Trophoblast cell (in vitro differentiated cells and primary cell): ENCODE measurements around the gene NOLC1.

ENCODE experiments used
- DNase-seq, 2 donors: peaks; one replicate each; pipeline ENCODE4 v3.0.0-alpha.2; 2016
- H2AFZ ChIP-seq: 2 replicates; pipeline ENCODE4 v1.6.1; 2013; ENCODE audit warnings: low read length, moderate library complexity, mild to moderate bottlenecking; ENCODE audit not compliant: insufficient read depth, poor library complexity
- H2AK5ac ChIP-seq: 2 replicates; pipeline ENCODE4 v1.6.1; 2013; ENCODE audit warnings: mild to moderate bottlenecking, low read length
- H2BK120ac ChIP-seq: 2 replicates; pipeline ENCODE4 v1.6.1; 2013; ENCODE audit warnings: low read length, mild to moderate bottlenecking, moderate library complexity; ENCODE audit not compliant: insufficient read depth, poor library complexity
- H2BK12ac ChIP-seq: 2 replicates; pipeline ENCODE4 v1.6.1; 2013; ENCODE audit warnings: mild to moderate bottlenecking, low read length, moderate library complexity
- H2BK5ac ChIP-seq: 2 replicates; pipeline ENCODE4 v1.6.1; 2013; ENCODE audit warnings: low read length, low read depth, moderate library complexity, mild to moderate bottlenecking; ENCODE audit not compliant: poor library complexity
- H3K14ac ChIP-seq: 2 replicates; pipeline ENCODE4 v1.6.1; 2013; ENCODE audit warnings: mild to moderate bottlenecking, low read length
- H3K18ac ChIP-seq: 2 replicates; pipeline ENCODE4 v1.6.1; 2013; ENCODE audit warnings: mild to moderate bottlenecking, low read length
- H3K23ac ChIP-seq: 2 replicates; pipeline ENCODE4 v1.6.1; 2013; ENCODE audit warnings: low read length
- H3K27ac ChIP-seq: 2 replicates; pipeline ENCODE4 v1.5.1; 2013; ENCODE audit warnings: low read depth, mild to moderate bottlenecking, inconsistent platforms, low read length, moderate library complexity
- H3K27me3 ChIP-seq: 2 replicates; pipeline ENCODE4 v1.6.1; 2013; ENCODE audit warnings: inconsistent platforms, mild to moderate bottlenecking, low read length, moderate library complexity; ENCODE audit not compliant: insufficient read depth
- H3K36me3 ChIP-seq, 2 experiments: 1 replicate in 1 of 2; 2 replicates in 1 of 2; pipeline ENCODE4 v1.6.1; 2013; ENCODE audit warnings: low read length in 2 of 2, mild to moderate bottlenecking in 2 of 2, moderate library complexity in 1 of 2; ENCODE audit not compliant: insufficient read depth in 2 of 2, control insufficient read depth in 1 of 2
- H3K4ac ChIP-seq: 2 replicates; pipeline ENCODE4 v1.6.1; 2013; ENCODE audit warnings: low read depth, mild to moderate bottlenecking, low read length, moderate library complexity
- H3K4me1 ChIP-seq, 2 experiments: 1 replicate in 1 of 2; 2 replicates in 1 of 2; pipeline ENCODE4 v1.6.1; 2013; ENCODE audit warnings: low read length in 2 of 2, mild to moderate bottlenecking in 2 of 2, moderate library complexity in 1 of 2; ENCODE audit not compliant: insufficient read depth in 2 of 2, control insufficient read depth in 1 of 2
- H3K4me2 ChIP-seq: 2 replicates; pipeline ENCODE4 v1.6.1; 2013; ENCODE audit warnings: inconsistent platforms, mild to moderate bottlenecking, low read length, moderate library complexity
- H3K4me3 ChIP-seq: 2 replicates; pipeline ENCODE4 v1.5.1; 2013; ENCODE audit warnings: mild to moderate bottlenecking, low read depth, low read length, inconsistent platforms
- H3K79me1 ChIP-seq: one replicate; pipeline ENCODE4 v1.6.1; 2013; ENCODE audit warnings: low read length
- H3K79me2 ChIP-seq: 2 replicates; pipeline ENCODE4 v1.6.1; 2013; ENCODE audit warnings: low read length, mild to moderate bottlenecking; ENCODE audit not compliant: control insufficient read depth, insufficient read depth, poor library complexity
- H3K9ac ChIP-seq: 2 replicates; pipeline ENCODE4 v1.6.1; 2013; ENCODE audit warnings: mild to moderate bottlenecking, low read length
- H3K9me3 ChIP-seq: 2 replicates; pipeline ENCODE4 v1.6.1; 2013; ENCODE audit warnings: low read depth, mild to moderate bottlenecking, control low read depth, inconsistent platforms, low read length; ENCODE audit not compliant: insufficient read depth
- H4K12ac ChIP-seq: 2 replicates; pipeline ENCODE4 v1.6.1; 2013; ENCODE audit warnings: low read depth, mild to moderate bottlenecking, low read length, moderate library complexity
- H4K8ac ChIP-seq: 2 replicates; pipeline ENCODE4 v1.6.1; 2013; ENCODE audit warnings: low read depth, mild to moderate bottlenecking, low read length, moderate library complexity
- H4K91ac ChIP-seq: one replicate; pipeline ENCODE4 v1.6.1; 2013; ENCODE audit warnings: low read depth, mild to moderate bottlenecking, low read length, moderate library complexity
- WGBS: extraction: QIAGEN DNeasy Blood & Tissue Kit; methylation state at CpG from one replicate; pipeline ENCODE4 v1.1.7; 2013; ENCODE audit warnings: missing lambda C conversion rate; ENCODE audit not compliant: insufficient read length, insufficient coverage; ENCODE audit errors: extremely low coverage; 5-methylcytosine and 5-hydroxymethylcytosine counted together

Gene NOLC1

GRCh38 chr10:102121739-102122372 lies 30.3 kb upstream of the NOLC1 start:
- H4K12ac ChIP-seq: peak overlapping the region; percentile 55
- H4K8ac ChIP-seq: peak overlapping the region; percentile 67
- H2AK5ac ChIP-seq: peak overlapping the region; percentile 40
- peak overlapping the region; percentile 99 for H4K91ac ChIP-seq
- H3K79me2 ChIP-seq: peaks cover 29% of the 10 kb centered on the region
- WGBS: no CpG with 5 or more reads among the region's 6 CpGs
- peak in 1 of 2 donors; percentile 25 for DNase-seq
- H2BK12ac ChIP-seq: peak overlapping the region; percentile 68
- peaks cover 24 to 39% of the 10 kb centered on the region in 2 experiments for H3K4me1 ChIP-seq
- H3K18ac ChIP-seq: peak overlapping the region; percentile 55
- peak overlapping the region; percentile 98 for H3K27ac ChIP-seq
- H3K9ac ChIP-seq: no peak overlapping the region
- H3K36me3 ChIP-seq: no peaks in the 10 kb centered on the region
- H3K79me1 ChIP-seq: peaks cover 42% of the 10 kb centered on the region
- peak overlapping the region; percentile 85 for H2BK120ac ChIP-seq
- H3K4ac ChIP-seq: peak overlapping the region; percentile 46
- no peaks in the 10 kb centered on the region for H3K27me3 ChIP-seq
- peaks cover 1% of the 10 kb centered on the region for H3K9me3 ChIP-seq
- H3K4me2 ChIP-seq: peak overlapping the region; percentile 93
- H2BK5ac ChIP-seq: peak overlapping the region; percentile 98
- peak overlapping the region; percentile 9 for H2AFZ ChIP-seq
- no peak overlapping the region for H3K23ac ChIP-seq
- H3K14ac ChIP-seq: peak overlapping the region; percentile 59
- no peak overlapping the region for H3K4me3 ChIP-seq

GRCh38 chr10:102122450-102122849 lies 29.7 kb upstream of the NOLC1 start:
- Histone ChIP-seq H2AFZ (no peak overlapping the region), H3K9me3 (peaks cover 1% of the 10 kb centered on the region), H4K12ac (no peak overlapping the region), H3K4me1 (peaks cover 20 to 33% of the 10 kb centered on the region in 2 experiments), H3K79me2 (peaks cover 25% of the 10 kb centered on the region), H3K36me3 (no peaks in the 10 kb centered on the region), H2BK120ac (peak overlapping the region; percentile 50), H3K4me3 (no peak overlapping the region), H2BK5ac (peak overlapping the region; percentile 98), H2AK5ac (no peak overlapping the region), H3K79me1 (peaks cover 37% of the 10 kb centered on the region), H3K4me2 (peak overlapping the region; percentile 93), H3K4ac (no peak overlapping the region), H4K91ac (peak overlapping the region; percentile 99), H3K23ac (no peak overlapping the region), H2BK12ac (no peak overlapping the region), H3K9ac (no peak overlapping the region), H3K18ac (no peak overlapping the region), H3K27ac (peak overlapping the region; percentile 98), H3K14ac (no peak overlapping the region), H4K8ac (no peak overlapping the region), H3K27me3 (no peaks in the 10 kb centered on the region)
- WGBS: no CpG with 5 or more reads among the region's 1 CpG
- DNase-seq: peak; percentile 54 to 80

GRCh38 chr10:102123223-102123622 lies 29.0 kb upstream of the NOLC1 start:
- DNase-seq: no peak
- WGBS: no CpG with 5 or more reads among the region's 3 CpGs

GRCh38 chr10:102131286-102132170 lies 20.7 kb upstream of the NOLC1 start:
- no peak overlapping the region for H3K18ac ChIP-seq
- DNase-seq: no peak

More at GRCh38 chr10:102123223-102123622, 29.0 kb upstream of the NOLC1 start:
- H3K4me2 ChIP-seq: no peak overlapping the region
- H2AFZ ChIP-seq: no peak overlapping the region
- peaks cover 33% of the 10 kb centered on the region for H3K79me1 ChIP-seq
- no peak overlapping the region for H3K9ac ChIP-seq
- H3K23ac ChIP-seq: no peak overlapping the region
- no peaks in the 10 kb centered on the region for H3K36me3 ChIP-seq
- no peak overlapping the region for H4K8ac ChIP-seq
- H3K27me3 ChIP-seq: no peaks in the 10 kb centered on the region
- peak overlapping the region; percentile 41 for H4K91ac ChIP-seq
- peaks cover 17% of the 10 kb centered on the region for H3K79me2 ChIP-seq
- H2BK12ac ChIP-seq: peak overlapping the region; percentile 74
- peaks cover 20 to 29% of the 10 kb centered on the region in 2 experiments for H3K4me1 ChIP-seq
- no peak overlapping the region for H3K18ac ChIP-seq
- peaks cover 1% of the 10 kb centered on the region for H3K9me3 ChIP-seq
- H2AK5ac ChIP-seq: peak overlapping the region; percentile 78
- no peak overlapping the region for H3K4me3 ChIP-seq
- peak overlapping the region; percentile 48 for H2BK120ac ChIP-seq
- peak overlapping the region; percentile 20 for H2BK5ac ChIP-seq
- peak overlapping the region; percentile 23 for H3K4ac ChIP-seq
- no peak overlapping the region for H4K12ac ChIP-seq
- peak overlapping the region; percentile 98 for H3K27ac ChIP-seq
- peak overlapping the region; percentile 56 for H3K14ac ChIP-seq

More at GRCh38 chr10:102131286-102132170, 20.7 kb upstream of the NOLC1 start:
- Histone ChIP-seq H3K4ac (no peak overlapping the region), H3K4me3 (no peak overlapping the region), H3K79me2 (peaks cover 25% of the 10 kb centered on the region), H4K8ac (no peak overlapping the region), H3K14ac (no peak overlapping the region), H4K91ac (no peak overlapping the region), H2BK12ac (no peak overlapping the region), H3K79me1 (peaks cover 15% of the 10 kb centered on the region), H3K9me3 (no peaks in the 10 kb centered on the region), H3K4me2 (no peak overlapping the region), H2AK5ac (no peak overlapping the region), H3K9ac (no peak overlapping the region), H4K12ac (no peak overlapping the region), H2AFZ (no peak overlapping the region), H3K27ac (no peak overlapping the region), H3K27me3 (no peaks in the 10 kb centered on the region), H2BK5ac (no peak overlapping the region), H3K23ac (no peak overlapping the region), H2BK120ac (no peak overlapping the region), H3K36me3 (no peaks in the 10 kb centered on the region), H3K4me1 (peaks cover 11 to 12% of the 10 kb centered on the region in 2 experiments)
- WGBS: no CpG with 5 or more reads among the region's 8 CpGs
